Stimulated activated CD8-positive, alpha-beta memory T cell treated with anti-CD3 and anti-CD28 coated beads, Interleukin-2, amount 100 ng/mL, for 48 hours (primary cell): Measurements from ENCODE around the gene VWA5A.
A peak's percentile ranks its signal among the peaks of the same experiment; 100 is the strongest.

ENCODE experiments used
- DNase-seq, 2 donors: peaks; one replicate each; pipeline ENCODE4 v3.0.0-alpha.2; 2020; ENCODE audit warnings: low read depth in 2 of 2

Gene VWA5A, protein sequence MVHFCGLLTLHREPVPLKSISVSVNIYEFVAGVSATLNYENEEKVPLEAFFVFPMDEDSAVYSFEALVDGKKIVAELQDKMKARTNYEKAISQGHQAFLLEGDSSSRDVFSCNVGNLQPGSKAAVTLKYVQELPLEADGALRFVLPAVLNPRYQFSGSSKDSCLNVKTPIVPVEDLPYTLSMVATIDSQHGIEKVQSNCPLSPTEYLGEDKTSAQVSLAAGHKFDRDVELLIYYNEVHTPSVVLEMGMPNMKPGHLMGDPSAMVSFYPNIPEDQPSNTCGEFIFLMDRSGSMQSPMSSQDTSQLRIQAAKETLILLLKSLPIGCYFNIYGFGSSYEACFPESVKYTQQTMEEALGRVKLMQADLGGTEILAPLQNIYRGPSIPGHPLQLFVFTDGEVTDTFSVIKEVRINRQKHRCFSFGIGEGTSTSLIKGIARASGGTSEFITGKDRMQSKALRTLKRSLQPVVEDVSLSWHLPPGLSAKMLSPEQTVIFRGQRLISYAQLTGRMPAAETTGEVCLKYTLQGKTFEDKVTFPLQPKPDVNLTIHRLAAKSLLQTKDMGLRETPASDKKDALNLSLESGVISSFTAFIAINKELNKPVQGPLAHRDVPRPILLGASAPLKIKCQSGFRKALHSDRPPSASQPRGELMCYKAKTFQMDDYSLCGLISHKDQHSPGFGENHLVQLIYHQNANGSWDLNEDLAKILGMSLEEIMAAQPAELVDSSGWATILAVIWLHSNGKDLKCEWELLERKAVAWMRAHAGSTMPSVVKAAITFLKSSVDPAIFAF

DNA sequence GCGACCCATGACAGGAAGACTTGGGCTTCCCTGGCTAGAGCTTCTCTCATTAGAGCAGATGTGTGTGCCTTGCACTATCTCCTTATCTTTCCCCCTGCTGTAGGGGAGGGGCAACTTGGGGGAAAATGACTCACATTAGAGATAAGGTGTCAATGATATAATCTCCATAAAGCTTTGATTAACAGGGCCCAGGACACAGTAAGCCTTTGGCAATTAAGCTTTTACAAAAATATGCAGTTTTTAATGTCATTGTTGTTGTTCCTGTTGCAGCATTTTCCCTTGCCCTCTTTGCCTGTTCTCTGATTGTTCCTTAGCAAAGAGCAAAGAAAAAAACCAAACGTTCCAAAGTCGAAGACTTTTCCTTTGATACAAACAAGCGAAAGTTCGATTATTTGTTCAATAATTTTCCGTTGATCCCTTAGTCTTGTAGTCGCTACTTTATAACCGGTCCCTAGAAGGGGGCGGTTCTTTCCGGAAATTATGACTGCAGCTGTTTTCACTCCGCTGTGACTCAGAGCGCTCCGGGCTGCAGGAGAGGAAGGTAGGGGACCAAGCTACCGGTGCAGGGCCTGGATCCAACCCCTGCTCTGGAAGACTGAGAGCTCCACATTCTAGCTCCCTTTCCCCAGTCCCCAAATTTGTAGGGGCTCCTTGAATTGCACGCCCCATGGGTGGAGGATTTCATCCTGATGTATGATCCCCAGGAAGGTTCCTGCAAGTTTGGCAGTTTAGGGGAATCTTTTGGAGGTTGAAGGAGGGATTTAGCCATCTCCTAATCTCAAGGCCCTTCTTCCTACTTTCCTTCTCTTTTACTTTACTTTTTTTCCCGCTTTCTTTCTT, at the start of gene VWA5A:
TSS of gene VWA5A (plus strand) at position 509 of the 840 bp plus-strand sequence. CDS start 2,062 bp downstream, outside the sequence.
- peak; percentile 54 to 62 for DNase-seq

DNA sequence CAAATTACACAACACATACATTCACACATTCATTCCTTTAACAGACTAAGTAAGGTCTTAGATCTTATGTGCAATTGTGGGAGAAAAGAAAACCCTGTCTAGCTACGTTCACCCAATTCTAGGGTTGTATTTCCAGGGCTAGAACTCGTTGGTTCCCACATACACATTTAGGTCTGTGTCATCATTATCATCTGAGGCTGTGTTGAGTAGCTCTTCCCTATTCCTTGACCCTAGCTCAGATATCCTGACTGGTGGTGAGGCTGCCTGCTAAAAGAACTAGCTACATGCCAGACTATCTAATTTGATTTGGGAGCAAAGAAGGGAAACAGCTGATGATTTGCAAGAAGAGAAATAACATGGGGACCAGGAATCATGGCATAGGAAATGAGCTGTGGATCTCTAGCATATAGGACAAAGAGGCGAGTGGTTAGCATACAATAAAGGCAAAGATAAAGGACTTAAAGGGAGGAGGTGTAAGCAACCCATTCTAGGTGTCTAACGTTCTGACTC, 46.6 kb upstream of the VWA5A start:
- no peak for DNase-seq

DNA sequence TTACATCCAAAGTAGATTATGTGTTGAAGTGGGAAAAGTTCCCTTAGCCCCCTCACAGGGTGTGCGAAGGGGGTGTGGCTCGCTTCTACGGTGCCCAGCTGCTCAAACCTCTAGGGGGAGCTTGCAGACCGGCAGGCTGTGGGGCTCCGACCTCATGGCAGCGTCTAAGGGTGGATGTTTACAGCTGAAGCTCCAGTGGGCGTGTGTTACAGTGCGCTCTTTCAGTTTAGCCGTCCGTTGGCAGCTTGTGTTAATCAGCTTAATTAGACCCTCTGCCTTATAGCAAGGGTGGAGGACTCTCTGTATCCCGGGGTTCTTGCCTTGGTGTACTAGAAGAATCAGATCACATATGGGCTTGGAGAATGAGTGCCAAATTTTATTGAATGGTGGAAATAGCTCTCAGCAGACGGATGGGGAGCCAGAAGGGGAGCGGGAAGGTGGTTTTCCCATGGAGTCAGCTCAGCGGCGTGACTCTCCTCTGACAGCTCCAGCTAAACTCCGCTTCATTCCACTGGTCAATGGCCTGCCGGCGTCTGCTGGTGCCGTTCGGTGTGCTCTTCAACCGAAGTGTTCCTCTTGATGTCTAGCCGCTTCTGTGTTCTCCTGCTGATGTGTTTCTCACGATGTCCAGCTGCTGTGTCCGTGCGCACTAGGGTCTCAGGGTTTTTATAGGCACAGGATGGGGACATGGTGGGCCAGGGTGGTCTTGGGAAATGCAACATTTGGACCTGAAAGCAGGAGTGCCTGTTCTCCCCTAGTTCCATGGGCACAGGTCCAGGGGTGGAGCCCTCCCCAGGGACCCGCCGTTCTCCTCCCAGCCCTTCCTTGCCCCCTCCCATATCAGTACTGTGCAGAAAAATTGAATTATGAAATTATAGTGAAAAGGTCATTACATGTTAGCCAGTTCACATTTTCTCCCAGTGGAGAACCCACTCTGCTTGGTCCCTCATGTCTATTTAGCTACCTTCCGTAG, 45.5 kb upstream of the VWA5A start:
- peak in 1 of 2 donors; percentile 29 for DNase-seq

DNA sequence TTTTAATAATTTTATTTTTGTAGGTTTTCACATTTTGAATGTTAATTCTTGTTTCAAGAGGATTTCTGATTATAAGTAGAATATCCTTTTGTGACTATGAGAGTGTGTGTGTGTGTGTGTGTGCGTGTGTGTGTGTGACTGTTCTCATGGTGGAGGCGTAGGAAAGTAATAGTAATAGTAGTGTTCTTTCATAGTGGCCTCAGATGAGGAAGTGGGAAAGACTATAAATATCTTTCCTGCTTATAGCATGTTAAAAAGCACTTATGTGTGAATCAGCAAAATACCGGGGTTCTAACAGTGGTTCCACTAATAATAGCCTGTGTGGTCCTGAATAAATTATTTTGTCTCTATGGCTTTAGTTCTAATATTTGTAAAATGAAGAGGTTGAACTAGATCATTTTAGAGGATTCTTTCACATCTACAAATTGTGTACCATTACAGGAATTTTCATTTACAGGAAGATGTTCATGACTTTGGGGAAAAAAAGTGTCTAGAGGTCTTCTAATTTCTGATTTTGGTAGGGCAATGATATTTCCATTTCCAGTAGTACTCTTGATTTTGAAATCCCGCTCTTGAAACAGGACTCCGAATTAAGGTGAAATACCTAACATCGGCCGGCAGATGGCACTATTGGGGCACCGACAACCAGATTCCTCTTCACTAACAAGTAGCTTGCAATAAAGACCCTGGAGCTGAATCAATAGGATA, 44.2 kb upstream of the VWA5A start:
- DNase-seq, result peak; percentile 34 to 49

DNA sequence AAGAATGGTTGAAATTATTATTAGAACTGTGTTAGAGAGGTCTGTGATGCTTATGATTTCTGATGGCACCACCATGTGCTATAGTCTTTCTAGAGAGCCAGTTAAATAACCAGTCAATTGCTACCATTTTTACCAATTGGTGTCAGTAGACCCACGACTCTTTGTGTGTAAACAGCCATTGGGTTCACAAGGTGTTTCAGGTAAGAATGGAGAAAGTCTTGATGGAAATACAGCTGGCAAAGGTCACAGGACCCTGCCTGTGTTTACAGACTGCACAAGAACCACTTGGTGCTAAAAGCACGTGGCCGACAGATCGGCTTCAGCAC, 43.7 kb upstream of the VWA5A start:
- DNase-seq, result no peak

DNA sequence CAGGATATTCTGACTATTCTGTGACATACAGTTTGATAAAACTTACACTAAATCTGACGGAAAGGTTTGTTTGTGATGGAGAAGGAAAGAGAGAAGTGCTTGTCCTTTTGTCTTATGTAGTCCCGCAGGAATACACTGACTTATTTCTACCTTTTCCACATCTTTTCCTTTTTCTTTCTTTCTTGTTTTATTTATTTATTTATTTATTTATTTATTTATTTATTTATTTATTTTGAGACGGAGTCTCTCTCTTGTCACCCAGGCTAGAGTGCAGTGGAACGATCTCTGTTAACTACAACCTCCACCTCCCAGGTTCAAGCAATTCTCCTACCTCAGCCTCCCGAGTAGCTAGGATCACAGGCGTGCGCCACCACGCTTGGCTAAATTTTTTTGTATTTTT, 43.1 kb upstream of the VWA5A start:
- no peak for DNase-seq

DNA sequence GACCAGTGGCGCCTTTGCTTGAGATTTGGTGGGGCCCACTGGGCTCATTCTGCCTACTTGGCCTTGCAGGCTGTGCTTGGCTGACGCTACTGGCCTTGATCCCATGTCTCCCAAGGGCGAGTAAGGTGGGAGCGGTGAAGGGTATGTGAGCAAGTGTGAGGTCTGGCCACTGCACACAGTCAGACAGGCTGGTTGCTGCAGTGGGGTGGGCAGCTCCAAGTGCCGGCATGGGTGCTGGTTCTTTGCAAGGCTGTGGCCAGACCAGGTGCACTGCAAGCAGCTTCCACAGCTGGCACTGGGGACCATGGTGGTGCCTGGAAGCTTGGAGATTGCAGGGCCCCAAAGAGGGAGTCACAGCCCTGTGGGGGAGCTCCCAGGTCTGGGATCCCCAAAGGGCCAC, 40.7 kb upstream of the VWA5A start:
- DNase-seq, result no peak

DNA sequence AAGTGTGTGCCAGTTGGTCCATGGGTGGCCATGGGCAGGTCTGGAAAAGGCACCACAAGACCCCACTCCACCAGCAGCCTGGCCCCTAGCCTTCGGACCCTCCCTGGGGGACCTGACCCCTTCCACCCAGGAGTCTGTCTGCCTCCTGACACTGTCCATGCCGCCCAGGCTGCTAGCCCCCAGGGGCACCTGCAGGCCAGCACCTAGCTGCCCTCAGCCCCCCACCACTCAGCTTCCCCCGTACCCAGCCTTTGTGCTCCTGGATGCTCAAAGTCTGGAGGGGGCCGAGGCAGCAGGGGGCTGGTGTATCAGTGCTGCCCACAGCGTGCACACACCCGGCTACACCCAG, 39.8 kb upstream of the VWA5A start:
- DNase-seq, result no peak

DNA sequence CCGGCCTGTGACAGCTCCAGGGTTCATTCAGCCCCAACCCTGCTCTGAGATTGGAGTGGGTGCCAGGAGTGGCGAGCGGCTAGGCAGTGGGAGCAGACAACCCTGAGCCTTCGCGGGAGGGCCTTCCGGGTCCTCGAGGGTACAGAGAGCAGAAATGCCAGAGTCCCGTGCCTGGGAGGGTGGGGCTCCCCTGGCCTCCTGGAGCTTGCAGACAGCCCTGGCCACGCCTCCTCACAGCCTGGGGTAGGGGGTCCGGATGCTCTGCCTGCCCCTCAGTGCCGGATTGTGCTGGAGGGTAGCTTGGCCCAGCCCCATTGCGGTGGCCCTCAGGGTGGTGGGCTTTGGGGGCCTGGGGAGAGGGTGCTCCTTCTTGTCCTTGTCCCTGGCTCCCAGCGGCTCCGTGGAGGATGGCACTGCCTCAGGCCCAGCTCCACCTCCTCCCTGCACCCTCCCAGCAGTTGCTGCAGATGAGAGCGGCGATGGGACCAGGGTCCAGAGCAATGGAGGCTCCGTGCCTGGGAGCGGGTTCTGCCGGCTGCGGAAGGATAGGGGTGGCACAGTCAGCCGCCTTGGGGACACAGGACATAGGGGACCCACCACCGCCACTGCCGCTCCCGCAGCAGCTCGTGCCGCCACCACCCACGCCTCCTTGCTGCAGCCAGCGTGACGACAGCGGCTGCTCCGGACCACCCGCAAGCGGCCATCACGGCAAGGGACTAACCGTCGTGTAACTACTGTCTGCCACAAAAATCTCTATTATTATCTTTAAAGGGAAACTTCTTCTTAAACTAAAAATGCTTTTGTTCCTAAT, 39.2 kb upstream of the VWA5A start:
- peak in 1 of 2 donors; percentile 10 for DNase-seq

DNA sequence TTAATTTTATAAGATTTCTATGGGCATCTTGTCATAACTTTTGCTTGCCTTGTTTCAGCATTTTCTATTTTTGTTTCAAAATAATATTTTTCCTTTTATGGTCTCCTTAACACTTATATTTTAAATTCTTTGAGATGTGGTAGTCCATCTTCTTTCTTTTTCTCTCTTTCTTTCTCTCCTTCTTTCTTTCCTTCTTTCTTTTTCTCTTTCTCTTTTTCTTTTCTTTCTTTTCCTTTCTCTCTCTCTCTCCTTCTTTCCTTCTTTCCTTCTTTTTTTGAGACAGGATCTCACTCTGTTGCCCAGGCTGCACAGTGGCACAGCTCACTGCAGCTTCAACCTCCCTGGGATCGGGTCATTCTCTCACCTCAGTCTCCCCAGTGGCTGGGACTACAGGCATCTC, 38.0 kb upstream of the VWA5A start:
- no peak for DNase-seq

DNA sequence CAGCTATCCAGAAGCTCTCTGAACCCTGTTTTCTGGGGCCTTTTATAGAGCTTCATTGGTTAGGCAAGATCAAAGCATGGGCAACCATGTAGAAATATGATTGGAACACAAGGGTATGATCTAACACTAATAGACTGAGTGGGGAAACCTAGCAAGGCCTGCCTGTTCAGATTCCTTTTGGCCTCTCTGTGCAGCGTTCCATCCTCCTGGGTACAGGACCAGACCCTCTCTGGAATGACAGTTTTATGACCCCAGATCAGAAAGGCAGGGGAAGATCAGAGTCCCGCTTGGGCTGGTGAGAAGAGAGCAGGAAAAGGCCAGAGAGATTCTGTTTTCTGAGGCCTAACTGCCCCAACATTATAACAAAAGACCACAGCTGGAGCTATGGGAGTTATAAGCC, 36.7 kb upstream of the VWA5A start:
- no peak for DNase-seq

DNA sequence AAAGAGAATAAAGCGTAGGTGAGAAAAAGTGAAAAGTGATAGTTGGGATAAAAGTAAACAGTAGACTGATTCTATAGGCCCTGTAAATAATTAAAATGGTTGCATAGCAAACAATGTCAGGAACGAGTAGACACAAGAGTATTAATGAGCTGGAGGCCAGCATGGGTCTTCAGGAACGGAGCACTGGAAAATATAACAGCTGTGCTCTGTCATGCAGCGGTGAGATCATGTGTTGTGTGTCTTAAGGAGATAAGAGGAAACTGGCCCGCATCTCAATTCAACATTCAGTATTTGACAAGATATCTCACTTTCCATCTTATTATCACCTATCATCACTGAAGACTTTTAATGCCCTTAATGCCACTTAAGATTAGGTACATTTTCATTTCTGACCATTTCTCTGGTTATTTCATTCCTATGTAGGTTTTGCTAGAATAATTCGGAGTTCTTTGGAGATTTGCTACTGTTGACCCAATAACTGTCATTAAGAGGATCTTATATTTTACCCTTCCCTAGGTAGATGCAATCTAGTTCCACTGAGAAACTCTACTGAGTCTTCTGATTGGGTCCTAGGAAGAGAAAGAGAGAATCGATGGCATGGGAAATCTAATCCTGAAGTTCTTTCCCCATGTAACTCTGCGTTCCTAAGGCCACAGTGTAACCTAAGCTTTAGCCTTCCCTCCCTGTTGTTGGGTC, 35.5 kb upstream of the VWA5A start:
- no peak for DNase-seq

DNA sequence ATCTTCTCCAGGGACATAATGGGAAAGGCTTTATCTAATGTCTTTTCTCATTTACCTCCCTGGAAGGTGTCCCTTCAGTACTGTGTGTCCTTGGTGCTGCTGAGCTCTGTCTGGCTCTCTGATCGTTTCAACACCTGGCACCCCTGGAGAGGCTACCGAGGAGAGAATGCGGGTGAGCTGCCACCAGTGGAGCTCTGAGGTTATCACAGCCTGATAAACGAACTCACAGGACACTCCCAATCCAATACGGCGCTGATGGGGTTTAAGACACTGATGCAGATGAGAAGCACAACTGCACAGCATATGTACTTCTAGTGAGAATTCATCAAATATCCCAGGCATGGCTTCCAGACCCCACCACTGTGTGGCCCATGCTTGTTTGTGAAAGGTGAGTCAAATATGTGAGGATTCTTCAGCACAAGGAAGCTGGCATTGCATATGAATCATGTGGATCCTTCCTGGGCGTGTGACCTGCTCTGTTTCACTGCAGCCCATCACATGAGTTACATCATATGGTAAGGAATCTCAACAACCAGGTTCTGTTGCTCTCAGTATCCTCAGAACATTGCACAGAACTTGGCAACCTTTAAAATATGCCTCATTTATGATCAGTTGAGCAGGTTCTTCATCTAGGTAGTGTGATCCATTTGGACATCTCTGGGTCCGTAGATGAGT, 34.8 kb upstream of the VWA5A start:
- no peak for DNase-seq

DNA sequence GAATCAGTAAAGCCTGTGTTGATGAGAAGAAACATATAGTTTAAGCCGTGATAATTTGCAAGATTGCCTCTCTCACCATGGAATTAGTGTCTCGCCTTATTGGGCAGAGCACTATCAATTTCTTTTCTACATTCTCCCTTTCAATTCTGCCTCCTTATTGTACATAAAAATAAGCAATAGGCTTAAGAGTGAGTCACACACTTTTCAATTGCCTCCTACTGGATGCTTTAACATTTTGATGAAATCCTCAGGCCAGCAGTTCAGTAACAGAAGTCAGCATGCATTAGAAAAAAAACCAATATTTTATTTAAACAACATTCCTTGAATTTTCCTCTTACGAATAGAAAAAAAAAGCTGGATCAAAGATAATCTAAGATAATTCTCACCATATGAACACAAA, 33.8 kb upstream of the VWA5A start:
- no peak for DNase-seq

DNA sequence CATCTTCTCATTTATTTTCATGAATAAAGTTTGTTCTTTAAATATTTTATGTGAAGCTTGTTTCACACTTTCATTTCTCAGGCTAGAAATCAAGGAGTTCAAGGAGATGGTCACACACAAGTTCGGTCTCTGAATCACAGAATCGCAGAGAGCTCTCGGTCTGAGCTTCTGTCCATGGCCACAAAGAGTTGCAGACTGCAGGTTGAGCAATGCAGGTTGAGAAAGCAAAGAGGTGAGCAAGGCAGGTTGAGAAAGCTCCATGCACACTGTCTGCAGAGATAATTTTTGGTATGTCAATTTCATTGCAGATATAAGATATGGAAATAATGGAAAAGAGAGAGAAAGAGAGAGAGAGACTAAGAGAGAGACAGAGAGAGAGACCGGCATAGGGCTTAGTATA, 32.9 kb upstream of the VWA5A start:
- no peak for DNase-seq

DNA sequence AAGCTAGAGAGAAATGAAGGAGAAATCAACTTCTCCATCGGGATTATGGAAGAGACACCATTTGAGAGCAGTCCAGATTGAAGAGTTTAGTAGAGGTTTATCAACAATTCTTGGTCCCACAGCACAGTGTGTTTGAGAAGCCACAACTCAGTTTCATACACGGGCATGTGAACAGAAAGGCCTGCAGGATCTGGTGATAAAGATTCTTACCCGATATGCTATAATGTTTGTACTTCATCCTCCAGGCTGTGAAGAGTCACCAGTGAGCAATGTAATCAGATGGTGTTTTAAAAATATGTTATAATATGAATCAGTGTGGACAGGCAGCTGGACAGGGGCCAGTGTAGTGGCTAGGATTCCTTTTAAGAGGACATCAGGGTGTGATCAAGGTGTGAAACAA, 29.7 kb upstream of the VWA5A start:
- no peak for DNase-seq

DNA sequence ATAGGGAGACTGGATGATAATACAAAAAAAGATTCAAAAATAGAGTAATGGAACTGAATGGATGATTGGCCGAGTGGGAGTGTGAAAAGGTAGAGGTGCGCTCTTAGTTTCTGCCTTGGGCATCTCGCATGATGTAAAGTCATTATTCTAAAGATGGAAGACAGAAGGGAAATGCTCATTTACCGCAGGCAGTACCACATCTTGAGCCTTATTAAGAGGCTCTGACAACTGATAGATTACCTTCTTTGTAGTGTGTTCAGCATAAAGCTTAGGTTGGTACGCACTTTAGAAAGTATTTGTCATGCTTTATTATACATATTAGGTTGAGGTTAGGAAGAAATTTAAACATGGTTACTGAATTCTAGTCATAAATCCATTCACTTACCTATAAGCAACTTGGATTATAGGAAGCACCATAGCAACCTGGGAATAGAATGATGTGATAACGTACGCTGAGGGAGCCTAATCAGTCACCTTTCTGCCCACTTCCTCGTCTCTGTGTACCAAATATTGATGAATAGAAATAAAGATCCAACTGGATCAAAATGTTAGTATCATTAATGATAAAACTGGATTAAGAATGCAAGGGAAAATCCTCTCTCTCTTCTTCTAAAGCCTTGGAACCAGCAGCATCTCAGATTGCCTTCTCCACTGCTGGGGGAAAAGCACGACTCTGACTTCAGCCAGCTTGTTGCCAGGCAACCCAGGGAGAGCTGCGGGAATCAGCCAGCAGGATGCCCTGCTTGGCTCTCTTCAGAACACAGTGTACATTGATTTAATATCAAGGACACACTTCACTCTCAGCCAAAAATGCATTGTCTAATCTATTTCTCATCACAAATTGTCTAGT, 29.0 kb upstream of the VWA5A start:
- no peak for DNase-seq
